Stimulated activated CD8-positive, alpha-beta memory T cell treated with anti-CD3 and anti-CD28 coated beads, Interleukin-7, amount 100 ng/mL, for 1 hour (primary cell): ENCODE data around the gene SH3PXD2B.

Source experiments
- DNase-seq, 2 donors: peaks; one replicate each; pipeline ENCODE4 v3.0.0-alpha.2; 2020; ENCODE audit warnings: low read depth in 2 of 2

The SH3PXD2B gene

DNA sequence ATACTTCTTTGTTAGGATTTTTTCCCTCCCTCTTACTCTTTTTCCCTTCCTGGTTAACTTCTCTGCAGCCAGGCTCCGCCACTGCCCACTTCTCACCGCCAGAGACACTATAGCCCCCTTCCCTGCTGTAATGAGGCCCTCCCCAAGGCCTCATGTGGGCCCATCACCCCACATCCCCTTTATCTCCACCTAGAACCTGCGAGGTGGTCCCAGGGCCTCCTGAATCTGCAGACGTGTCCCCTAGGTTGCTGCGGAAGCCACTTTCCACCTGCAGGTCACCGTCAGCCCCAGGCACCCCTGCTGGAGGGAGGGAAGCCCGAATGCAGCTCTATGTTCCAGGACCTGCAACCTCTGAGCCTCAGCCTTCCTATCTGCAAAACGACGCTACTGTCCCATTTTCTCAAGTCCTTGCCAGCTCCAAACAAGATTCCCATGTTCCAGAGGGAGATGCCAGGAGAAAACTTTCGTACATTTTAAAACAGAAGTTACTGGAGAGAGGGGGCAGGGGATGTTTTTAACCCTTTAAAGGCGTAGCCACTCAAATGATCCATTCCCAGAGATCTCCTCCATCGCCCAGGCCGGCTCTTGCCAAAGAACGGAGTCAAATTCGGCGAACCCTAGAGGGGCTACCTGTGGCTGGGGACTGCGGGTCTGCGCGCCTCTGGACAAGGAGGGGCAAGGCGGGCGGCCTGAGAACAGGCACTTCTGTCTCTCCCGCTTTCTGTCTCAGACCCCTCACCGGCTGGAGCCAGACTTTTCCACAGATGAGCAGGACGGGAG lies 929 bp downstream of the SH3PXD2B start:
- no peak for DNase-seq

DNA sequence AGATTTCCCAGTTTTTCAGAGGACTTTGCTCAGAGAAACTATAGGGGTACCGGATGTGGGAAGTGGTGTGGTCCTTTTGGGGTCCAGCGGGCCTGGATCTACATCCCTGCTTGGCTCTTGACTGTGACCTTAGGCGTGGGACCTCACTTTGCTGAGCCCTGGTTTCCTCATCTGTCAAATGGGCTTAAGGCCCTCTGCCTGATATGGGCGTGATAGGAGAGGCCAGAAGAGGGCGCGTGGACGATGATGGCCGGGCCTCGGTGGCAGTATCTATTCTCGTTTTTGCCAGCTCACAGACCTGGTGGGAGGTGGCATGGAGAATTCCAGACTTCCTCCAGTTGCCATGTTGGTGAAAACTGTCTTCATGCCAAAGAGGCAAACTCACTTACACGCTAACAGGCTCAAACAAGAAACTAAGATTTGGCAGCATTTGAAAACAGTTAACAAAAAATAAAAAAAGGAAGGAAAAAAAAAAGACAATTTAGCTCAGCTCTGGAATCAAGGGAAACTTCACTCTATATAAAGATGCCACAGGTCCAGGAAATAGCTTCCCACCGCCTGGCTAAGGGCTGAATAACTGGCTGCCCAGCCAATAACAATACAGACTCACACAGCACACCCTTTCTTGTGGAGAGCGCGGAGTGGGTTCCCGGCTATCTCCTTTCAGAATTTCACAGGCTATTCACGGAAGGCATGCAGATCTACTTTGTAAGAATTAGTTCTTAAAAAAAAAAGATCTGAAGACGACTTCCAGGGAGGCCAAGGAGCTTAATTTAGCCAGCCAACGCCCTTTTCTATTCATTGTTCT lies 1.7 kb downstream of the SH3PXD2B start:
- no peak for DNase-seq

DNA sequence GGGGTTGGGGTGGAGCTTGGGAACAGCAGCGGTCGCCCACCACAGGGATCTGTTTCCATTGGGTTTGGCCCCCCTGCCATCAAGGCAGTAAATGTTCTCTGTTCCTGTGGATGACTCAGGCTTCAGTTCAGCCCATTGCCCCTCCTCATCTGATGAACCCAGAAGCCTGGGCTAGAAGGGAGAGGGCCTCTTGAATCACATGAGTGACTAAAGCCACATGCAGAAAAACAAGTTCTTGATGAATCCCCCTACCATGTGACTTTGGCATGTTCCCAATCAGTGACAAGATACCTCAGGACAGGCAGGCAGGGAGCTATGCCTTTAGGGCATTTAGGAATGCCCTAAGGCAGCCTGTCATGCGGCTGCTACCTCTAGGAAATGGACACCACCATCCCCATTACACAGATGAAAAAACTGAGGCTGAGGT lies 2.5 kb downstream of the SH3PXD2B start:
- DNase-seq, result no peak

DNA sequence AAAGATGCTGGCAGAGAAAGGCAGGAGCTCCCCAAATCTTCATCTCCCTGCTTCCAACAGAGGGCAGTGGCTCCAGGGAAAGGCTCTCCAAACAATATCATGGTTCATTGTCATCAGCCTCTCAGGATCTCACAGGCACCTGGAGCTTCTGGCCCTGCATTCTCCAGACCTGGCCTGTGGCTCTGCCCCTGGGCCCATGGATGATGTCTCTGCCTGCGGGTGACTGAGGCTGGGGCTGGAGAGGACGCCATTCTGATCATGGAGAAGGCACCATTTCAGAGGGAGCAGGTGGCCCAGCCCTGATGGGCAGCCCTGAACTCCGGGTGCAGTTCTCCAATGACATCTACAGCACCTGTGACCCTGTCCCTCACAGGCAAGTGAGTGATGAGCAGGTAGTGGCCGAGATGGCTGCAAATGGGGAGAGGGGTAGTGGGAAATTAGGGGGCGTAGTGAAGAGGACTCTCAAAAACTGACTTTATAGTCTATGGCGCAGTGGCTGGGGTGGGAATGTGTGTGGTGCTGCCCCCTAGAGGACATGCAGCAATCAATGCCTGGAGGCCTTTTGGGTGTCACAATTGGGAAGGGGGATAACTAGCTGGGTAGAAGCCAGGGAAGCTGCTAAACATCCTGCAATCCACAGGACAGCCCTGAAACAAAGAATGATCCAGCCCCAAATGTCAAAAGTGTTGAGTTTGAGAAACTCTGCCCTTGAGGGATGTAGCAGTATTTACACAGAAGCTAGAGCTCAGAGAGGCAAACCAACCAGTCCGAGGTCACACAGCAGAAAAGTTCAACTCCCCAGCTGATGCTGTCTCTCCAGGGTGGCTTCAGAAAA lies 3.2 kb downstream of the SH3PXD2B start:
- no peak for DNase-seq

DNA sequence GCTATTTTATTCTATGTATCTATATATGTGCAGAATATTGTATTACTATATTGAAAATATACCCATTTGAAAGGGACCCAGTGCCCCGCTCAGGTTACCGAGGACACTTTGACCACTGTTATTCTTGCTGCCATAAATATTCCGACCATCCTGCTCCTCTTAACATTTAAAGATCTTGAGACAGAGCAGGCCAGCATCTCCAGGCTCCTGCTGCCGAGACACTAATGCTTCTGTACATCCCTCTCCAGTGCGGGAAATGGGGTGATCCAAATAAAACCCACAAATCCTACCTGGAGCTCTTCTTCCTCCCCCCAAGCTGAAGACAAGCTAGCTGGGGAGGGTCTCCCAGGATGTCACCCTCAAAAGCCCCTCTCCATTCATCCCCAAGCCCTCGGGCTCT lies 3.9 kb downstream of the SH3PXD2B start:
- DNase-seq, result no peak

DNA sequence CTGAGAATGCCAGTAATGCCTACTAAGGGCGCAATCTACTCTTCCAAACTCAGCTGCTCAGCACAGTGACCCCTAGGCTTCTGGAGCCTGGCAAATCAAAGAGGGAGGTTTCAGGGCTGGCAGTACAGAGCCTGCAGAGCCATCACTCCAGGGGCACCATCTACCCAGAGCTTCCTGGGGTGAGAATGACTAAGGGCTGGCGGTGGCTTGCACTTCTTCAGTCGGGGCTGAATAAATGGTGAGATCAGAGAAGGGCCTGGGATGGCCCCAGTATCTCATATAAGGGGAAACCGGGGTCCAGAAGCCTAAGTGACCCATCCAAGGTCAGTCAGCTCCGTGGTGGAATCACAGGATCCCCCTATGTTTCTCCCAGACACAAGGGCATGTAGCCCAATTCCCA lies 5.3 kb downstream of the SH3PXD2B start:
- no peak for DNase-seq

DNA sequence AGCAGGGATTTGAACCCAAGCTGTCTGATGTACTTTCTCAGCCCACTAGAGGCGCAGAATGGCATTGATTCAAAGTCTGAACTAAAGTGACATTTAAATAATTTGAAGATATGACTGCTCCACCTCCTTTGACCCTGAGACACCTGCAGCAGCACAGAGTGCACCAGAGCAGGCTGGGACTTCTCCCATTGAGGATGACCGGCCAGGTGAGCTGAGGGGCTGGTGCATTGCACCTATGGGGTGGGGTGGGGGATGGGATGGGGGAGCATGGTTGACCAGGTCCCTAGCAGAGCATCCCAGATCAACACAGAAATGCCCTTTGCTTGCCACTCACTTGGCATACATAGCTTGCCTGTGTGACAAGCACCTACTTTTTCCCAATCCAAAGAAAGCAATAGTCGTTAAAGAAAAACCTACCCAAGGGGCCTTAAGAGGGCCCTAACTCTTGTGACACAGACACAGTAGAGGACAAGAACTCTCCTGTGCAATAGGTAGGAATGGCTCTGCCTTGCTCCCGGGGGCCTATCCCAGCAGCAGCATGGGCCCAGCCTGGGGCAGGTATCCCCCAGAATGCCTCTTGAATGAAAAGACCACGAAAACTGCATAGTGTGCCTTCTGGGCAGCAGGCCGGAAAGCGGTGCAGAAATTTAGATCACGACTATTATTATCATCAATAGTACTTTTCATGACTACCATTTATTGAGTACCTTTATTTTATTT lies 6.5 kb downstream of the SH3PXD2B start:
- no peak for DNase-seq

DNA sequence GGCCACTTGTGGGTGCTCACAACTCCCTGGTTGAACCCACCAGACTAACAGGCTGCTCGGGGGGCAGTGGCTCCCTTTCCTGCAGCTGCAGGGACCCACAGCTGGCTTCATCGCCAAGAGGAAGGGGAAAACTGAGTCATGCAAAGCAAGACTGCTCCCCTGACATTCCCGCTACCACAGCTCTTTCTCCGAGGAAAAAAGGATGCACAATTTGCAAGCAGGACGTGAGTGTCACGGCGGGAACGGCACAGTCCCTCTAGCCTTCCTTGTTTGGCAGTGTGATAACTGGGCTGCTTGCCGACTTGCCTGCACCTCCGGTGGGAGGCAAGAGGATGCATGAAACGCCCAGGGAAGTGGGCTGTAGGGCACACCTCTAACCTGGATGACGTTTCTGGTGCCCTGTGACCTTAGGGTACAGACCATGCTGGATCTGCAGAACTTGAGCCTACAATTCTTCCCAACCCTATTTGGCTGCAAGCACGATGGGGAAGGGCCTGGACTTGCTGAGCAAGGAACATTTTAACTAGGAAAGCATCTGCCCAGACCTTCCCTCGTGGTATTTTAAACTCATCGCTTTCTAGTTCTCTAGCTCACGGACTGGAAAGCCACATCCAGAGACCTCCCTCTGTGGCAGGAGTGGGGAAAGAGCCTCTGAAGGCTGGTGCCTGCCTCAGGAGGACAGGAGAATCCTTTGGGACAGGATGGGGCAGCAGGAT lies 7.8 kb downstream of the SH3PXD2B start:
- no peak for DNase-seq

DNA sequence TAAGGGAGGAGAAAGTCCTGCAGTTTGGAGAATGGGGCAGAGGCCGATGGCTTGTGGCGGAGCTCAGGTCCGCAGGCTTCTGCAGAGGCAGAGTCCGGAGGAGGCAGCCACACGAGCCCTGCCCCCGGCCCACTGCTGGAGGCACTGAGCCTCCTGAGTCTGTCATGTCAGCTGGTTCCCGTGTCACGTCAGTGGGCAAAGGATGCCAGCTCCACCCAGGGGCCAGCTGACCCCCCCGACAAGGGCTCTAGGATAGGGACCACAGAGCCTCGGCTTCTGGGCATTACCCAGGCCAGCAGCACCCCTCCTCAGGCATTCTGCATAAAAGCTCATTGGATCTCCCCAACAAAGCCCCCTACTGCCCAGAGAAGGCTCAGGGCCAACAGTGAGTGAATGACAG lies 8.5 kb downstream of the SH3PXD2B start:
- DNase-seq, result no peak

DNA sequence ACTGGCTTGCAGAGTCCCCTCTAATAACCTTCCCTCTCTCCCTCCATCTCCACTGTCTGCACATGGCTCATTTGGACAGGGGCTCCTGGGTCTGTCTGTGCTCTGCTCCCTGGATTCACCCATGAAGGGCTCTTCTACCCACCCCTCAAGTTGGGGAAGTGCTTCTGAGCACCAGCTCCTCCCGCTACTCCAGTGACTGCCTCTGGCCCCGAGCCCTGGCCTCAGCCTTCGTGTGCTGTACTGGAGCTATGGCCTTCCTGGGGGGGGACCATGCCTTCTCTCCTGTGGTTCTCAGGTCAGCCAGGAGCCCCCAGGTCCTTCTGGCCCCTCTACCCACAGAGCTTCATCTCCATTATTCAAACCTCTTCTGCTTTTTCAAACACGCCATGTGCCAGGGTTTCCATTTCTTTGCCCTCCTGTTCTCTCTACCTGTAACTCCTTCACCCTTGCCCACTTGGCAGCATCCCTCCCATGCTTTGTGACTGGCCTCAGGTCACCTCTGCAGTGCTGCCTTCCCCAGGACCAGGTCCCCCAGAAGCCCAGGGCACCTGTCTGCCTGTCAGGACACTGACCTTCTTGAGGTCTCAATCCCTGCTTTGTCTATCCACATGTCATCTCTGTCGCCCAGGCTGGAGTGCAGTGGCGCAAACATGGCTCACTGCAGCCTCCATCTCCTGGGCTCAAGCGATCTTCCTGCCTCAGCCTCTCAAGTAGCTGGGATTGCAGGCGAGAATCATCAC lies 9.5 kb downstream of the SH3PXD2B start:
- no peak for DNase-seq

DNA sequence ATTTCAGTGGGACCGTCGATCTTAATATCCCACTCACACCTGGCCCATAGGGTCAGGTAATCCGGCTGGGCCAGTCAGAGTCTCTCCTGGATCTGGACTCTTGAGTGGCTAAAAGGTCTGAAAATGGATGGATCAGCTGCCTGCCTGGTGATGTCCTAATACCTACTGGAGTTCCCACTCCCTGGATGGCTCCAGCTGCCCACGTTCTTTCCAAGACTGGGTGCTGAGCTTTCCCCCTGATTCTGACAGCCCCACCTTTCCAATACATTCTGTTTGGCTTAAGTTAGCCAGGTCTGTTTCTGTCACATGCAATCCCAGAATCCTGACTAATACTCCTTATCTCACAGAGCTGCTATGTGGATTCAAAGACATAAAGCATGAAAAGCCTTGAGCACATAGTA lies 10.2 kb downstream of the SH3PXD2B start:
- no peak for DNase-seq

DNA sequence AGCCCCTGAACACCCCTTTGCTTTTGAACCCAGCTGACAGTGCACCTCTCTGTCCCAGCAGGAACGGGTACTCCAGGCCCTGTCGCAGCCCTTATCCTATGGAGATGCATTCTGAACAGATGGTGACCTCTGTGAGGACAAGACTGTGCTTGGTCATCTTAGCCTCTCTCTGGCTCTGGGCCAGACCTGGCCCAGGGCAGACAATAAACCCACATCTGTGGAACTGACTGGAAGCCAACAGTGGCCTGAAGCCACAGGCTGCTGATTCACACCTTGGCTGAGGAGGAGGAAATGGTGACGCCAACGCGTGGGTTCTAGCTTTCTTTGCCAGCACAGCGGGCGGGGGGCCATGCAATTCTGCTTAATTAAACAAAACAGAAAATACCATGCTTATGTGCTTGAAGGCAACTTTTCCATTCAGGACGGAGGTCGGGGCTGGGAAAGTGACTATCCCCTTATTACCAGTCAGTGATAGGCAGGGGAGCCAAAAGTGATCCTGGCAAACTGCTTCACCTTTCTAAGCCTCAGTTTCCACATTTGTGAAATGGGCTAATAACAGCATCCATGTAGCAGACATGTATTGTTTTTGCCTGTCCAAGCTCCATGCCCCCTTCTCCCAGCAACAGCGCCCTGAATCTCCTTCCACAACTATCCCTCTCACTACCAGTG lies 10.8 kb downstream of the SH3PXD2B start:
- DNase-seq, result no peak

DNA sequence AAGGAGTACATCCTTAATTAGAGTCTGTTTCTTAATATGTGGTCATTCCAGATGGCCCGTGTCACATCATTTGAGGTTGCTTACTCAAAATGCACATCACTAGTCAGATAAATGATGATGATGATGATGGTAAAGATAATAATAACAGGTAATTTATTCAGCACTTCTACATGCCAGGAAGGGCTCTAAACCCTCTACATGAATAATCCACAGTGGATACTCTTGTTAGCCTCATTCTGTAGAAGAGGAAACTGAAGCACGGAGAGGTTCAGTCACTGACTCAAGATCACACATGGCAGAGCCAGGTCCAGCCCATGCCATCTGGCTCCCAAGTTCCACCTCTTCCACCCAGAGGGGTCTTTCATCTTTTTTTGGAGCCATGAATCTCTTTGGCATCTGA lies 11.7 kb downstream of the SH3PXD2B start:
- DNase-seq, result no peak

DNA sequence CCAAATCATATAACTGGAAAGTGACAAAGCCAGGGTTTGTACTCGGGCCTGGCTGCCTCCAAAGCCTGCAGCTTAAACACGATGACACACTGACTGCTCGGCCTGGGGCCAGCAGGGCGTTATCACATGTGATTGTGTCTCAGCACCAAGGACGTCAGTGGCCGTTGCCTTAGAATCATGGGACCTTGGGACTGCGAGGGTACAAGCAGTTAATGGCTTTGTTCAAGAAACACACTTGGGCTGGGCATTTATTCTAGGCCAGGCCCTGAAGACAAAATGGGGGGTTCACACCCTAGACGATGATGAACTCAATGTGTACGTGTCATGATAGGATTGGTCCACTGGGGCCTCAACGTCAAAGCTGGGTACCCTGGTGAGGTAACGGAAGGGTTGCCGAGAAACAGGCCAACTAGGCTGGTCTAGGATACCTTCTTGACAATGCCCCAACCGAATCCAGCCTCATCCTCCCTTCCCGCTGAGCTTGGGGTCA lies 13.0 kb downstream of the SH3PXD2B start:
- no peak for DNase-seq

DNA sequence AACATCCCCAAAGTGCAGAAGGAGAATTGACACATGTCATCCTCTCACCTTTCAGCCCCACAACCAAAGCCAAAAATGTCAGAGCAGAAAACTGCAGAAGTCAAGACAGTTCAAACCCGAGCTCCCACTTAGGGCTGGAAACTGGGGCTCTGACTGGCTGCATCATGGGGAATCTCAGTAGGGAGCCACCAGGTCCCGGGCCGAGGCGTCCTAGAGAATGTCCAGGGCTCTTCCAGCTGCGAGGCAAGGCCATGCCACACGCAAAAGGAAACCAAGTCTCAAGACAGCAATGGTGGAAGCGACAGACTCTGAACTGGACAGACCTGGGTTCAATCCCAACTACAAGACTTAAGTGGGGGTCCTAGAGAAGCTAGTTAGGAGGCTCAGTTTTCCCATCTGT lies 13.8 kb downstream of the SH3PXD2B start:
- DNase-seq, result no peak

DNA sequence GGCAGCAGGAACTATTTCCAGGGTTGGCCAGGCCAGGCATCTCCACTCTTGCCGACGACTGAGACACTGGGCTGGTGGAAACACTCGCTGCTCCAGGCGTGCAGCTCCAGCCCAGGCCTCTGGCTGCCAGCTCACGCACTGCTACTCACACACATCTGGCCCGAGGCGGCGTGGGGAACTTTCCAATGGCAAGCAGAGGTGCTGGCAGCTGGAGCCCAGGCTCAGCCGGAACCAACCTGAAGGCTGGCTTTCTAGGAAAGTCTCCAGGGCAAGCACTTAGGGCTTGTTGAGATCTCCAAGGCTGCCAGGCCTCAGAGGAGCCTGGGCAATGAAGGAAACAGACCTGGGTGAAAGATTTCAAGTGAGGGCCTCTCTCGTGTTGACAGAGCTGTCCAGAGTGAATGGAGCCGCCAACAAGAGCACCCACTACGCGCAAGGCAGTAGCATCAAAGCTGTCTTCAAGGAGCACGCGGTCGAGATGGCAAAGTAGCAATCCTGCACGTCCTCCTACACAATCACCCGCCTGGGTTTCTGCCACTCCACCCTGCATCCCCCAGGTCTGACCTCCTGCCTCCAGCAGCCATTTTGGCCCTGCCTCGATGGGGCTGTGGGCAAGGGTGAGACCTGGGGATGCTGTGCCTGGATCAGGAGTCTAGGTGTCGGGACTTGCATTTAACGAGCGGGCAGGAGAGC lies 14.4 kb downstream of the SH3PXD2B start:
- no peak for DNase-seq

DNA sequence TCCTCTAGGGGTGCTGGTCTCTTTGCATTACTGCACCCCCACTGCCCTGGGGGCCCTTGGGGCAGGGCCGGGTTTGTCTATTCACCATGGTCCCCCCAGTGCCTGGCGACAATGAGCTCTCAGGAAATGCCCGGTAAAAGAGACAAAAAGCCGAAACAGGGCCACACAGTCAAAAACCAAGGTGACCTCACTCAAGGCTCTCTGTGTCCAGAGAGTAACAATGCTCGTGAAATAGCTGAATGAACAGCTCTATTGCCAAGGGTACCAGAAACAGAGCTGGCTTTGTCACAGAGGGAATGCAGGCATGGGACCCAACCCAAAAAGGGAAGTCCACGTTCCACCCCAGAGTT lies 16.0 kb downstream of the SH3PXD2B start:
- DNase-seq, result no peak

DNA sequence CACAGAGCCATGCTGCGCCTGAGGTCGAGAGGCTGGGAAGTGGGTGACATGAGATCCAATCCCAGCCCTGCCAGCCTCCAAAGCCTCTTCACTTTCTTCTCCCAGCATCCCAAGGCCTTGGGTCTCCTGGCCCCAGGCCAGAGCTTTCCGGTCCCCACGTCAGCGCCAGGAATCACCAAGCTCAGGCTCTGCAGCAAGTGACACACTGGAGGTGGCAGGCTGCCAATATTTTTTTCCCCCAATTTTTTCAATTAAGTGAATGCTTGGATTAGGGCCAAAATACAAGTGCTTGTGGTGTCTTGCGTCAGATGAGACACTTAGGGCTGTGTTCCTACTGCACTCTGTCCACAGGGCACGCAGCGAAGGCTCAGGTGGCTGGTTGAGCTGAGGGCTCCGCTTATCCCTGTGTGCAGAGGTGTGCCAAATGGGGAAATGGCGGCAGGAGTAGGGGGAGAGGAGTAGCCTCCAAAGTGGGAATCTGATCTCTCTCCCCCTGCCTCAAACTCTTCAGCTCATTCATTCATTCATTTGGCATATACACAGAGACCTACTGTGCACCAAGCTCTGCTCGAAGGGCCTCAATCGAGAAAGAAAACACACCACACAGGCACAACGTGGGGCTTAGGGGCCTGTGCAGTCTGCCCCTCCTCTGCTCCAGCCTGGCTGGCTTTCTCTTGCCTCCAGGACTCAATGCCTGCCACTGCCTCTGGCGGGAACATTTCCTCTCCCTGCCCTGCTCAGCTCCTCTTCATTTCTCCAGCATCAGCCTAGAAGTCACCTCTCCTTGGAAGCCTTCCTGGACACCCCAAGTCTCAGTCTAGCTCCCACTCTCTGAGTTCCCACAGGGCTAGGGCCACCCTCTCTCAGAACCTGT lies 16.6 kb downstream of the SH3PXD2B start:
- no peak for DNase-seq
